IPS-18c (cell line): ENCODE data around the gene WFDC1.
"Not testable (repeated sequence)": the region's sequence is repeated elsewhere in the genome, so short reads cannot be mapped to it uniquely, and the experiment has no call there.

ENCODE experiments used
- H3K4me3 ChIP-seq: 2 replicates; pipeline ENCODE4 v1.7.0; 2013; ENCODE audit warnings: low read depth, mild to moderate bottlenecking, low read length, moderate library complexity; ENCODE audit not compliant: insufficient read depth
- H3K9me3 ChIP-seq: one replicate; pipeline ENCODE4 v1.6.1; 2013; ENCODE audit warnings: mild to moderate bottlenecking, low read length, moderate library complexity; ENCODE audit not compliant: control insufficient read depth, insufficient read depth

The WFDC1 gene

DNA sequence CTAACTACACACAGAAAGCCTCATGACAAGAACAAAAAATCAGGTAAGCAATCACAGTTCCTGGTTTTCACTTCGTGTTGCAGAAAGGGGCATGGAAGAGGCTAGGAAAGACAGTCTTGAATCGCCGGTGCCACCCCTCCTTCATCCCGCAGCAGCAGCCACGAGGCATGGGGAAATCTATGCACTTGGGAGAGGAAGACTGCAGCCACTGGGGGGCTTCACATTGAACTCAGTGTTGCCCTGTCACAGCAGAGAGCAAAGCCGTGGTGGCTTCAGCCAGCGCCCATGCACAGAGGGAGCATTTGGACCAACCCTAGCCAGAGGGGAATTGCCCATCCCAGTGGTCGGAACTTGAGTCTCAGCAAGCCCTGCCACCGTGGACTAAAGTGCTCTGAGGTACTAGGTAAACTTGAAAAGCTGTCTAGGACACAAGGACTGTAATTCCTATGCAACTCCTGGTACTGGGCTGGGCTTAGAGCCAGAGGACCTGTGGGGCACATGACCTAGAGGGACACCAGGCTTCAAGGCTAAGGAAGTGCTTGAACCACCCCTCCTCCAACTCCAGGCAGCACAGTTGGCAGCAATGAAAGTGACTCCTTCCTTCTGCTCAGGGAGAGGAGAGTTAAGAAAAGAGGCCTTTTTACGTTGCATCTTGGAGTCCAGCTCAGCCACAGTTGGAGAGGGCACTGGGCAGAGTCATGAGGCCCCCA lies 38.5 kb downstream of the WFDC1 start:
- H3K9me3 ChIP-seq = no peaks in the 10 kb centered on the region
- no peak overlapping the region; the same call in 1 of the 2 replicates for H3K4me3 ChIP-seq

GRCh38 chr16:84334058-84334457 lies 39.4 kb downstream of the WFDC1 start:
- H3K4me3 ChIP-seq = no peak overlapping the region
- no peaks in the 10 kb centered on the region for H3K9me3 ChIP-seq

DNA sequence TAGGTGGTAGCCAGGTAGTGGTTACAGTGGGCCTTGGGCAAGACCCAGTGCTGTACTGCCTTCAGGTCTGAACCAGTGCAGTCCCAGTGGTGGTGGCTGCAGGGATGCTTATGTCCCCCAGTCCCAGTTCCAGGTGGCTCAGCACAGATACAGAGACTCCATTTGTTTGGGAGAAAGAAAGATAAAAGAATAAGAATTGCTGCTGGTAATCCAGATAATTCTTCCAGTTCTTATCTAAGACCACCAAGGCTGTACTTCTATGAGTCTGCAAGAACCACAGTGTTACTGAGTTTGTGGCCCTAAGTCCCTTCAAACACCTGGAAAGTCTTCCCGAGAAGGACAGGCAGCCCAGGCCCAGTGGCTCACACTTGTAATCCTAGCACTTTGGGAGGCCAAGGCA lies 39.8 kb downstream of the WFDC1 start:
- Histone ChIP-seq H3K9me3 (no peaks in the 10 kb centered on the region), H3K4me3 (no peak overlapping the region)

DNA sequence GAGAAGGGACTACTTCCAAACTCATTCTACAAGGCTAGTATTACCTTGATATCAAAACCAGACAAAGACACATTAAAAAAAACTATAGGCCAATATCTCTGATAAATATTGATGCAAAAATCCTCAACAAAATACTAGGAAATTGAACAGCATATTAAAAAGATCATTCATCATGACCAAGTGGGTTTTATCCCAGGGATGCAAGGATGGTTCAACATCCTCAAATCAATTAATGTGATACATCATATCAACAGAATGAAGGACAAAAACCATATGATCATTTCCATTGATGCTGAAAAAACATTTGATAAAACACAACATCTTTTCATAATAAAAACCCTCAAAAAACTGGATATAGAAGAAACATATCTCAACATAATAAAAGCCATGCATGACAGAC lies 42.6 kb downstream of the WFDC1 start:
- H3K4me3 ChIP-seq, H3K9me3 ChIP-seq: not testable (repeated sequence)

- H3K4me3 ChIP-seq = no peak overlapping the region
- no peaks in the 10 kb centered on the region for H3K9me3 ChIP-seq
Observed at GRCh38 chr16:84339311-84339710, 44.6 kb downstream of the WFDC1 start.

GRCh38 chr16:84339766-84340165 lies 45.1 kb downstream of the WFDC1 start:
- H3K9me3 ChIP-seq = no peaks in the 10 kb centered on the region
- H3K4me3 ChIP-seq = no peak overlapping the region

DNA sequence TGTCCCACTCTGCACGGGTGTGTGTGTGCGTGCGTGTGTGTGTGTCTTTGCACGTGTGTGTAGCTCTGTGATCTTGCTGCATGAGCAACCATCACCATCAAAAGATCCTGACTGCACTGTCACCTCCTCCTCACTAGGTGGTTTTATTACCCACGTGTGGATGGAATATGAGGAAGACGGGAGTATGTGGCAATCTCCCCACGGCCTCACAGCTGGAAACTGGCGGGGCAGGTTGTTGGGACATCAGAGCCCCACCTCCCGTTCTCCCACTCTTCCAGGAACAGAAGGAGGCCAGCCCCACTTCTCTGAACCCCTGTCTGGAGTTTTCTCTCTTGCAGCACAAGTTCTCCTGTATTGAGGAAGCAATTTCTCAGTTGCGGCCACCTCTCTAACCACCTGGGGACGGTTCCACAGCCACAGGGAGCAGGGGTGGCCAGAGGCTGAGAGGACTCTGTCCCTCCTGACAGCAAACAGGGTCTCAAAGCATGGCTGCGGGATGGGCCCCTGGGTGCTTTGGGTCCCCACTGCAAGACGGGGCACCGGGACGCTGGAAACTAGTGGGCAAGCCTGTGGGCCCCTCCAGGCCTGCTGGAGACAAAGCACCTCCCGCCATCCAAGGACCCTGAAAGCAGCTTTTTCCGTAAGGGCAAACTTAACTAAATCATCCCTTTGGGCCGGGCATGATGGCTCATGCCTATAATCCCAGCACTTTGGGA lies 45.8 kb downstream of the WFDC1 start:
- H3K9me3 ChIP-seq = no peaks in the 10 kb centered on the region
- no peak overlapping the region for H3K4me3 ChIP-seq

DNA sequence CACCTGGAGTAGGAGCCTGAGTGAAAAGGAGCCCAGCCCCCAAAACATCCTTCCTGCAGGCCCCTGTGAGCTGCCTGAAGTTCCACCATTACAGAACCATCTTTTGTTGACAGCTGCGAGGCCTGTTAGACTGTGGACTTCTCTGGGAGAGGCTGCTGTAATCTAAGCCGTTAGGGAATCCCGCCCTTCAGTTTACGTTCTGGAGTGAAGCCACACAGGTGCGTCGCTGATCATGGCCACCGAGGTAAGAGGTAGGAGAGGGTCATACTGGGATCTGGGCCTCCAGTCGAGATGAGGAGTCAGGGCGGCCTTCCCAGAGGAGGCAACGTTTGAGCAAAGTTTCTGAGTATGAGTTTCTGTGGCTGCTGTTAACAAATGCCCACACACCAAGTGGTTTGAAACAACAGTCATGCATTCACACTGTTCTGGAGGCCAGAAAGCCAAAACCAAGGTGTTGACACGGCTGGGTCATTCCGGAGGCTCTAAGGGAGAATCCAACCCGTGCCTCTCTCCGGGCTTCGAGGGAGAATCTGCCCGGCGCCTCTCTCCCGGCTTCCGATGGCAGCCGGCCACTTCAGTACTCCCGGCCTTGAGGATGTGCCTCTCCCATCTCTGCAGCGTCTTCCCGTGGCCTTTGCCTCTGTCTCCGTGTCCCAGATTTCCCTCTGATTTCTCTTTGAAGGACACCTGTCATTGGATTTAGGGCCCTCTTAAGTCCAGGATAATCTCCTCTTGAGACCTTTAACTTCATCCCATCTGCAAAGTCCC lies 47.0 kb downstream of the WFDC1 start:
- no peak overlapping the region for H3K4me3 ChIP-seq
- no peaks in the 10 kb centered on the region for H3K9me3 ChIP-seq

- not testable (repeated sequence) for H3K4me3 ChIP-seq, H3K9me3 ChIP-seq
Observed at GRCh38 chr16:84343800-84344199, 49.1 kb downstream of the WFDC1 start.

GRCh38 chr16:84344781-84345180 lies 50.1 kb downstream of the WFDC1 start:
- no peaks in the 10 kb centered on the region for H3K9me3 ChIP-seq
- no peak overlapping the region for H3K4me3 ChIP-seq

DNA sequence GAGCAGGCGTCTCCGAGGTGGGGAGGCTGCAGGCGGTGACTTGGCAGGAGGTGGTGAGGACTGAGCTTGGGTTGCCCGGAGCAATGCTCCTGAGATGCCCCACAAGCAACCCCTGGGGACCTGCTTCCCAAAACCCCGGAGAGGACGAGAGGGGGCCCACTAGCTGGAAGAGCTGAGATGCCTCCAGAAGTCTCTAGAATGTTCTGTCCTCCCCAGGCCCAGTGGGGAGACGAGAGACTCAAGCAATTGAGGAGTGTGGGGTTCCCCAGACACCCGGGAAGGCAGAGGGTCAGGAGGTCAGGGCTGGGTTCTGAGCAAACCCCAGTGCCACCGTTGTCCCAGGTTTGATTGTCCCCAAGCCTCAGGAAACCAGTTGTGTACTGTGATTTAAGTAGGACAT lies 52.5 kb downstream of the WFDC1 start:
- no peaks in the 10 kb centered on the region for H3K9me3 ChIP-seq
- no peak overlapping the region for H3K4me3 ChIP-seq

DNA sequence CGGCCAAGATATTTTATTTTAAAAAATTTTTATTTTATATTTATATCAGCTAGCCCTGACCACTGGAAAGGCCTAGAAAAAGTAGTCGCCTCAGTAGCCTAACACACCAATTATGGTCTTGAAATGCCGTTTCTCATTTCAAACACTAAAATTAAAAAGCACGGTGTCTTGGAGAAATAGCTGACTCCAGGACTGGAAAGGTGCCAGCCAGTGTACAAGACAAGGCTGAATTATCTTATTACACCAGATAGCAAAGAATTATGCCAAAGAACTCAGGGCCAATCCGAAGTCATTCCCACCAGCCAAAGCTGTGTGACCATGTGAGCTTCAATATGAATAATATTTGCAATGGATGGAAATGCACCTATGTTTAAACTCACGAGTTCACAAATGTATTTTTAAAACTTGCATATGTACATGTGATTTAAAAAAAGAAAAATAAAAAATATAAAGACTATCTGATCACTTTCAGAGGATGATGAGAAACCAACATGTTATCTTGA lies 53.8 kb downstream of the WFDC1 start:
- Histone ChIP-seq H3K4me3 (no peak overlapping the region), H3K9me3 (no peaks in the 10 kb centered on the region)

GRCh38 chr16:84349862-84350684 lies 55.4 kb downstream of the WFDC1 start:
- Histone ChIP-seq H3K4me3 (no peak overlapping the region), H3K9me3 (no peaks in the 10 kb centered on the region)

GRCh38 chr16:84350685-84351400 lies 56.2 kb downstream of the WFDC1 start:
- no peaks in the 10 kb centered on the region for H3K9me3 ChIP-seq
- H3K4me3 ChIP-seq = no peak overlapping the region

- H3K9me3 ChIP-seq = no peaks in the 10 kb centered on the region
- H3K4me3 ChIP-seq = no peak overlapping the region
Observed at GRCh38 chr16:84351630-84352029, 57.0 kb downstream of the WFDC1 start.

DNA sequence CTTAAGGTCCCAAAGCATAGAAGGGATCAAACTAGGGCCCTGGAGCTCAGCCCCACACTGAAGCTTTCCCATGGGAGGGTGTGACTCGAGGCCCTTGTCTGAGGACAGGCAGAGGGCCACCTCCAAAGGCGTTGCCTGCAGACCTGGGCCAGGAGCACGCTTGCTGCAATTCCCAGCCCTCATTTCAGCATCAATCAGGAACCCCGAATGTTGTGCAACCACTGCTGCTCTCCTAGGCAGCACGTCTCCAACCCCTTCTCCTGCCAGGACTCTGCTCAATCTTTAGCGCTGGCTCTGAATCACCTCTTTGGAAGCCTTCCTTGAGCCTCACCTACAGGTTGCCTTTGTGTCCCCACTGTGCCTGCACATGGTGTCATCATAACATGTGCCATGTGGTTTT lies 59.6 kb downstream of the WFDC1 start:
- H3K4me3 ChIP-seq = no peak overlapping the region
- no peaks in the 10 kb centered on the region for H3K9me3 ChIP-seq

GRCh38 chr16:84355149-84355548 lies 60.5 kb downstream of the WFDC1 start:
- Histone ChIP-seq H3K9me3 (no peaks in the 10 kb centered on the region), H3K4me3 (no peak overlapping the region)
